UCSD-AML1 (cell line): ENCODE data around the gene HADH.
A peak's percentile ranks its signal among the peaks of the same experiment; 100 is the strongest.

Source experiments
- DNase-seq: peaks from one replicate; lab custom pipeline; 2025; ENCODE audit not compliant: unreplicated experiment; lab: John Stamatoyannopoulos, UW

Gene HADH

DNA sequence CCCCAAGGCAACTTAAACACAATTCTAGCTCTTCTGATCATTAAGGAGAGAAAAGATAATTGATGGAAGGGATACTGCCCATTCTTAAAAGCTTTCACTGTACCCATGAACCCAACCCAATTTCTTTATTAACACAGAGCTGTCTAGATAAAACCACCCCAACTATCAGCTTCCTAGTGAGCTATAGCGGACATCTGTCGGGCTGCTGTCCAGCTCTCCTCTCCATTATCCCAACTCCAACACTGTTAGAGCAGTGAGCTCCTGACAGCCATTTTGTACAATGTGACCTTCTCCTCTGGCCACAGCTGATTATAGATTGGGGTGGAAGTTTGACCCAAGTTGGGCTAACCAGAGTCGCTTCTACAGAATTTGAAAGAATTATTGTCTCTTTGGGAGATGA lies 66.1 kb downstream of the HADH start:
- DNase-seq, result no peak

DNA sequence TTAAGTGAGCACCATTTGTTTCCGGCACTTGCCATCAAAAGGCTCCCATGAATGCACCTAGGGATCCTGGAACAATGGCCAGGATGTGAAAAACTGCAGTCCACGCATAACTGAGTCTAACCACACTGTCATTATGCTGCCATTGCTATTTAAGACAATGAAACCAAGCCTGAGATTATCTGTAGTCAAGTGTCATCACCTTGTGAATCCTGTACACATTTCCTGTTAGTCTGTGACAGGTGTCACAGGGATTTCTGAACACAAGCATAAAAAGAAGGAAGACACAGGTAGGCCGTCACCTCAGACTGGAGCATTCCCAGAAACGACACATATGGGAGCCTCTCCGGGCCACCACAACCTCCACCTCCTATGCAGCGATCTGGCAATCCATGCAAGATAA lies 66.7 kb downstream of the HADH start:
- no peak for DNase-seq

DNA sequence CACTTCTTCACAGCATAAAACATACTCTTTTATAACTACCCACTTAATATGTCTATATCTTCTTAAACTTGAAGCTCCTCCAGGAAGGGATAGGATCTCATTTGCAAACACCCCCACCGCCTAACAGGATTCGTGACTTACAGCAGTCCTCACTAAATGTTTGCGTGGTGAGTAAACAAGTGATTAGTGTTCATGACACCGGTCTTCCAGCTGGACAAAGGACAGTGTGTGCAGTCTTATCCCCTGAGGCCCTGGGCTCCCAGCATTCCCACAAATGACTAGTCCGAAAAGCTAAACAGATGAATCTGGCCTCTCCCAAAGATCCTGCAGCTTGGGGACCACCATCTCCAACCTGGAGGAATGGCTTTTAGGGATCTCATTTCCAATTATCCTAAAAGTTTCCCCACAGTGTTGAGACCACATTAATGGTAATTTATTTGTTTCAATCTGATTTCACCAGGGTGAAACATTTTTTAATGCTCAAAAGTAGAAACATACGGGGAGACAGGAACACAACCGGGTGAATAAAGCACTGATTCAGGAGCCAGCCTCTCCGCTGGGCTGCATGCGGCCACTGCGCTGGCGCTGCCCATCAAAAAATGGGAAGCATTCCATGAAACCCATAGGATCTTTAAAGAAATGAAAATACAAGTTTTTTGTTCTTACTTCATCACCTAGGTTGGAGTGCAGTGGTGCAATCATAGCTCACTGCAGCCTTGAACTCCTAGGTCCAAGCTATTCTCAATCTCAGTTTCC lies 69.2 kb downstream of the HADH start:
- DNase-seq, result no peak

GRCh38 chr4:108060164-108060563 lies 70.5 kb downstream of the HADH start:
- DNase-seq, result peak; percentile 11

DNA sequence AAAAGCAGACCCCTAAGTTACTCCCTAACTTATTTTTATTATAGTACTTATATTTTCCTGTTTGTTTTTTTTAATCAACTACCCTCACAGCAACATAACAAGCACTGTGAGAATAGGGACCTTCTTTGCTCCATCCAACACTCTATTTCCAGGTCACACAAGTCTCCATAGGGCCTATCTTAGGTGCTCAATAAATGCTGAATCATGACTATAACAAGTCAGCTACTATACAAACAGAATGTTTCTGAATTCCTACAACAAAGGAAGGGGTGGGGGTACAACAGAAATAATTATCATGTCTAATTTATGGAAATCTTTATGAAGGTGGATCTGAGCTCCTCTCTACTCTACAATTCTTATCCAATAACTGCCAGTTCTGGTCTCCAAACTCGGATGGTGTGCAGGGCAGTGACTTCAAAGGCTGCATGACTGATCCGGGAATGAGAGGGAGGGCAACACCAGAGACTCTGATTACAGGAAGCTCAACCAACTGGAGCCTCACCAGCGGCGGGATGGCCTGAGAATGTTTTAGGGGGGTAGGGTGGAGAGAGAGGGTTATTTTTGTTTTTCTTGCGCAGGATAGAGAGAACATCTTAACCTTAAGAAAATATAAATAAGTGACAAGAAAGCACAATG lies 71.1 kb downstream of the HADH start:
- DNase-seq, result no peak

DNA sequence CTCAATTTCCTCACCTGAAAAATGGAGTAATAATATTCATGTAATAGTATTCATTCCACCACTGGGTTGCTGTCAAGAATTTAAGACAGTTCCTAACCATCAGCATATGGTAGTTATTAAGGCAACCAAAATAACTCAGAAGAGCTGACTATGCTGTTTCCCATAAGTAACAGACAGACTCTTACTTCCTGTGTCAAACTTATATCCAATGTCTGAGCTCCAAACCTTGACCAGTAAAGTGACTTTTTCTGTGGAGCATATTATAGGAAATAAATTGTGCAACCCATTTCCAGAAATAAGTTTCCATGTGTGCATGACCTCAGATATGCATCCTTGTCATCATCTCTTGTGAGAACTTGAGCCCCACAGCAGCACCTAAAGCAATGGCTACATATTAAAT lies 78.8 kb downstream of the HADH start:
- no peak for DNase-seq

GRCh38 chr4:108070775-108071174 lies 81.1 kb downstream of the HADH start:
- DNase-seq, result no peak

DNA sequence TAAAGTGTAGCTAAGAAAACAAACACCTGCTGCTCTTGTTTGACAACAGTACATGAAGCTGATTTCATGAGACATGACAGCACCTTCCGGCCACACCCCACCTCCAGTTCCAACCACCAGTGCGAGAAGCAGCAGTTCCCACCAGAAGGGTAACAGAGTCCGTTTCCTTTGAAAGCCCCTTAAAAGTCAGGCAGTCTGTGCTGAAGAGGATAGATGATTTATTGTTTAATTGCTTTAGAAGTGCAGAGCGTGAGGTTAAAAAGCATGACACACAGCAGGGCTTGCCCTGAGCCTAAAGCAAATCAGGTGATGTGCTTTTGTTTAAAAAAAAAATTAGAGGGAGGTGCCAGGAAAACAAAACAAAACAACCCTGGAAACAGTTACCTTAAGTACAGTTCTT lies 82.6 kb downstream of the HADH start:
- DNase-seq, result no peak

DNA sequence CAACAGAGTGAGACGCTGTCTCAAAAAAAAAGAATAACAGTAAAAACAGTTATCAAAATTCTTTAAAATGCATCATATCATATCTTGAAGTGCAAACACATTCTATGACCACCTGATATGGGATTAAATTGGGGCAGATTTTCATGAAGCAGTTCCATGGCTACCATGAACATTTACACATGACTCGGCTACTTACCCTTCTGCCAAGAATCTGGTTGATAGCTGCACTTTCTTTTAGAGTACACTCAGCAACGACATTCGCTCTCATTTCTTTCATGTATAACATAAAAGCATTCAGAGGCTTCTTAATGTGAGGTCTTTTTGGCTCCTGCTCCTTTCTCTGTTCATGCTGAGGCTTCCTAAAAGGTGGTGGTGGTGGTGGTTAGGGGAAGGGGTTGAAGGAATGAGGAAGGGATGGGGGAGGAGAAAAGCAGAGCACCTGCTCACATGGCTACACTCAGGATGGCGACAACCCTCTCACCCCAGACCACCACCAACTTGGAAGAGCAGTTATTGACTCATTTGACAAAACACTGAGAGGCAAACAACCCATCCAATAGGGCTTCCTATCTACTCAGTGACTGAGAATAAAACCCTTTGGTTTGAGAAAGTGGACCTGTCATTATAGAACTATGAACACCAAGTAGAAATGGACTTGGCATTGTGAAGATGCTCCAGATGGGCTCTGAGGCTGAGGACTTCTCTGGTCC lies 88.5 kb downstream of the HADH start:
- no peak for DNase-seq

DNA sequence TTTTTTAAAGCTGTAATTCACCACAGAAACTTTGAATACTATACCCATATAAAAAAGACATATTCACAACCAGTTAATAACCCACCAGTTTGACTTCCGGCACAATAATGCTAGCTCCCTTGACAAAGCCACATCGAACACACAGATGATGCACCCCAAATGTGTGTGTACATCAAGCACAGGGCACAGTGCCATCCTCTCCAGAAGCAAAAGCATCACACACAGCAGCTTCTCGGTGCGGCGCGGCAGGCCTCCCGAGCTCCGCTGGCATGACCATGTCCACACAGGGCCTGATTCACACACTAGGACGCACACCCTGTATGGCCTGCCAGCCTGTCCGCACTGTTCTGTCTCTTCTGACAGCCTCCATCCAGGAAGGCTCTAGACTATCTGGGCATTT lies 91.1 kb downstream of the HADH start:
- DNase-seq, result no peak

GRCh38 chr4:108081256-108081655 lies 91.6 kb downstream of the HADH start:
- no peak for DNase-seq
